Transverse colon (tissue), 4 donors: Measurements from ENCODE around the gene HOXA13.

ENCODE experiments used
- EP300 ChIP-seq: sonication (generic); formaldehyde crosslinking; IDR thresholded peaks from one replicate; pipeline ENCODE4 v1.6.1; 2017; ENCODE audit warnings: antibody characterized with exemption, low read depth
- POLR2A ChIP-seq: fragments of 450-650 bp; IDR thresholded peaks from one replicate; pipeline ENCODE4 v1.6.1; 2016; ENCODE audit warnings: antibody characterized with exemption, mild to moderate bottlenecking, moderate library complexity
- POLR2AphosphoS5 ChIP-seq, 3 donors: sonication (generic); formaldehyde crosslinking; IDR thresholded peaks; one replicate each; pipeline ENCODE4 v1.6.1; 2016; ENCODE audit warnings: antibody characterized with exemption in 3 of 3
- TF ChIP-seq, protein P1 (sequence below), 5 experiments: fragments of 200-600 bp in 3 of 5; fragments of 450-650 bp in 2 of 5; sonication (generic) in 3 of 5; IDR thresholded peaks; 1 replicate in 2 of 5; 2 replicates in 3 of 5; pipeline ENCODE4 v1.5.1; 2016 to 2017; ENCODE audit warnings: antibody characterized with exemption in 5 of 5, inconsistent platforms in 3 of 5, mild to moderate bottlenecking in 2 of 5, moderate library complexity in 1 of 5

DNA sequence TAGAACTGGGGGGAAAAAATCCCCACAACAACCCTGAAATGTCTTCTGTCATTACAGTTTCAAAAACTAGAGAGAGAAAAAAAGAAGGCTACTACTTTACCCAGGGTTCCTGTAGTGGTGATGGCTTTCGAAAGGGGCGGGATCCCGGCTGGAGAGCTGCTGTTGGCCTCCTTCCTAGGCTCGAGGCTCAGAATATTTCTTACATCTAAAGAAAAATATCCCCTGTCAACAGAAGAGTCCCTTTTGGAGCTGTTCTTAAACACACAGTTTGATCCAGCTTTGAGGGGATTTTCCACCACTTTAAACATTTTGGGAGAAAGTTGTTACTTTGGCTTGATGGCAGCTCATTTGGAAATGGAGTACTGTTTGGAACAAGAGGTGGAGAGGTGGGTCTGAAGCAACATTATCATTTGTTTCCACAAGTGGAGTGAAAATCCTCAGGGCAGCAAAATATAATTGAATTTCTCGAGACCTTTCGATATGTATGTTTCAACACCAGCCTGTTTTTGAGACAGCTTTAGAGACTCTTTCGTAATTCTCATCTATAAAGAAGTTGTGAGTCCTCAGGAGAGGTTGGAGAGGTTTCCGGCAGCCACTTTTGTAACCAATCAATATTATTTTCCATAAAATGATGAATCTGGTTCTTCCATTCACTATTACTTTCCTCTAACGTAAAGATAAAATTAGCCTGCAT, 5.1 kb downstream of the HOXA13 start:
- TF ChIP-seq, protein P1, sequence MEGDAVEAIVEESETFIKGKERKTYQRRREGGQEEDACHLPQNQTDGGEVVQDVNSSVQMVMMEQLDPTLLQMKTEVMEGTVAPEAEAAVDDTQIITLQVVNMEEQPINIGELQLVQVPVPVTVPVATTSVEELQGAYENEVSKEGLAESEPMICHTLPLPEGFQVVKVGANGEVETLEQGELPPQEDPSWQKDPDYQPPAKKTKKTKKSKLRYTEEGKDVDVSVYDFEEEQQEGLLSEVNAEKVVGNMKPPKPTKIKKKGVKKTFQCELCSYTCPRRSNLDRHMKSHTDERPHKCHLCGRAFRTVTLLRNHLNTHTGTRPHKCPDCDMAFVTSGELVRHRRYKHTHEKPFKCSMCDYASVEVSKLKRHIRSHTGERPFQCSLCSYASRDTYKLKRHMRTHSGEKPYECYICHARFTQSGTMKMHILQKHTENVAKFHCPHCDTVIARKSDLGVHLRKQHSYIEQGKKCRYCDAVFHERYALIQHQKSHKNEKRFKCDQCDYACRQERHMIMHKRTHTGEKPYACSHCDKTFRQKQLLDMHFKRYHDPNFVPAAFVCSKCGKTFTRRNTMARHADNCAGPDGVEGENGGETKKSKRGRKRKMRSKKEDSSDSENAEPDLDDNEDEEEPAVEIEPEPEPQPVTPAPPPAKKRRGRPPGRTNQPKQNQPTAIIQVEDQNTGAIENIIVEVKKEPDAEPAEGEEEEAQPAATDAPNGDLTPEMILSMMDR (IDR thresholded peaks at IDR 0.05) = no peak
- TF ChIP-seq POLR2A (no peak), EP300 (no peak), POLR2AphosphoS5 (IDR thresholded peaks at IDR 0.05) (no peak)
